NCI-H526 (cell line): Measurements from ENCODE around the gene MYEOV.

Experiments used
- DNase-seq, 2 experiments: peaks; one replicate each; lab custom pipeline; 2025; lab: John Stamatoyannopoulos, UW

Gene MYEOV

DNA sequence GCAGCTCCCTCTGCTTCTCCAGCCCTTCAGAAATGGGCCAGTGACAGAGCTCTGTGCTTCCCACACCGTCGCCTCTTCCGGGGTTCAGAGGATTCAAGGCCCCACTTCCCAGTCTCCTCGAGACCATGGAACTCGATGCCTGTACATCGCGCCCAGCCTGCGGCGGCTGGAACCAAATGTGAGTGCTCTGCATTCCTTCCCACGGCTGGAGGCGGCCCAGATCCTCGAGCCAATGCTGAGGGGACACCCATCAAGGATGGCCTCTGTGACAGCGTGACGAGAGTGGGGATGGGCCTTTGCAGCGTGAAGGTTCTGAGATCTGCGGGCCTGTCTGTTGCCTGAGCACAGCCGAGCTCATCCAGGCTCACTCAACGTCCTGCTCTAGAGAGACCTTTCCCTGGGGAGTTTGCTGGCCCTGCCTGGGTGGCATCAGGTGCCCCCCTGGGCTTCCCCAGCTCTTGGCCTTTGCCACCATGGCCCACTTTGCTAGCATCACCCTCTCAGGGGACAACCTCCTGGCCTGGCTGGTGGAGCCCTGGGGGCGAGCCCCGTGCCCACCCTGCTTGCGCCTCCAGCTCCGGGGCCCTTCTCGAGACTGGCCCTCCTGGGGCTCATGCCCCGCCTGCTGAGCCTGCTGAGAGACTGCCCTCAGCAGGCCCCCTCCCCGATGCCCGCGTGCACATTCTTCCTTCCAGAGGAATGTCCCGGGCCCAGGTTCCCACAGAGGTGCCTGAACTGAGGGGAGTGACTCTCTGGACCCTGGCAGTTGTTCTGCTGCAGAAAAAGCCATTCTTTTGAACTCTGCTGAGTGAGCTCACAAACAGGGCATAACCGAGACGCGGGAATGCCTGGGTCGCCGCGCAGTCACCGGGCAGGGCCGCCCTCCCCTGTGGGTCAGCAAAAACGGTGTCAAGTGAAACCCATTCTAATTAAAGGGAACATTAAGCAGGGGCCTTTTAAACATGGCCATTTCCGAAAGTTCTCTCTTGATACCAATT, 7.3 kb upstream of the MYEOV start:
- DNase-seq: peak in 1 of 2 experiments; percentile 53

GRCh38 chr11:69287968-69288882, 5.7 kb upstream of the MYEOV start:
- DNase-seq: peak; percentile 99

- peak in 1 of 2 experiments; percentile 79 for DNase-seq
Observed at GRCh38 chr11:69288883-69289242, 5.1 kb upstream of the MYEOV start.

- DNase-seq: no peak
Observed at GRCh38 chr11:69290806-69291205, 3.1 kb upstream of the MYEOV start.

GRCh38 chr11:69291459-69292110, 2.4 kb upstream of the MYEOV start:
- no peak for DNase-seq

GRCh38 chr11:69292221-69292648, 1.7 kb upstream of the MYEOV start:
- peak in 1 of 2 experiments; percentile 43 for DNase-seq

GRCh38 chr11:69293087-69293486, 868 bp upstream of the MYEOV start:
- DNase-seq: peak in 1 of 2 experiments; percentile 18

- DNase-seq: no peak
Observed at GRCh38 chr11:69294571-69295078, 670 bp downstream of the MYEOV start.

DNA sequence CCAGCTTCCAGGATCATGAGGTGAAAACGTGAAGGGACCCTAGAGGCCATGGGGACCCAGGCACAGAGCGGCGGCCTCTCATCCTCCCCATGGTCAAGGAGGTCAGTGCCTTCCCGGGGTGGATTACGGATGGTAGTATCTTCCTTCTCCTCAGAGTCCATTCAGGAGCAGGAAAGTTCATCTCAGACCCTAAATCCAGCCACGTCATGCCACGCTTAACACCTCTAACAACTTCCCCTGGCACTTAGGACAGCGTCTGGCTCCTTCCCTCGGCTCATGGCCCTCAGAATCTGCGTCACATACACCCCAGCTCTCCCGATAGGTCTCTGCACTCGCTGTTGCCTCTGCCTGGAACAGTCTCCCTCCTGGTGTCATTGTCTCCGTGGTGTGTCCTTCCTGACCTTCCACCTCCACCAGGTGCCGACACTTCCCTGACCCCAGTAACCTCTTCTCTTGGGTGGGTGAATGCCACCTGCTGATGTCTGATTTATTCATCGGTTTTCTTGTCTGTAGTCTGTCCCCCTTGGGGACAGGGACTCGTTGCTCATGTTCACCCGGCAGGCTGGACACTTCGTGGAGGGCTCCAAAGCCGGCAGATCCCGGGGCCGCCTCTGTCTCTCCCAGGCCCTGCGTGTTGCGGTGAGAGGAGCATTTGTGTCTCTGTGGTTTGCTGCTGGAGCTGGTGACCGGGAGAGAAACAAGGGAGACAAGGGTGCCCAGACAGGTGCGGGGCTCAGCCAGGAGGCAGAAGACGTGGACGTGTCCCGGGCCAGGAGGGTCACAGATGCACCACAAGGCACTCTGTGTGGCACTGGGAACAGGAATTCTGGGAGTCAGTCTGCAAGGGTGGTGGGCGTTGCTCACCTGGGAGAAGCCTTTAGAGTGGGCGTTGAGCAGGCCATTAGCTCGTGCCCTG, 1.4 kb downstream of the MYEOV start:
- DNase-seq: no peak

- peak in 1 of 2 experiments; percentile 29 for DNase-seq
Observed at GRCh38 chr11:69295995-69296889, 2.3 kb downstream of the MYEOV start.

- DNase-seq: peak in 1 of 2 experiments; percentile 83
Observed at GRCh38 chr11:69296890-69297786, 3.2 kb downstream of the MYEOV start.

GRCh38 chr11:69297787-69298266, 3.9 kb downstream of the MYEOV start:
- DNase-seq: no peak

DNA sequence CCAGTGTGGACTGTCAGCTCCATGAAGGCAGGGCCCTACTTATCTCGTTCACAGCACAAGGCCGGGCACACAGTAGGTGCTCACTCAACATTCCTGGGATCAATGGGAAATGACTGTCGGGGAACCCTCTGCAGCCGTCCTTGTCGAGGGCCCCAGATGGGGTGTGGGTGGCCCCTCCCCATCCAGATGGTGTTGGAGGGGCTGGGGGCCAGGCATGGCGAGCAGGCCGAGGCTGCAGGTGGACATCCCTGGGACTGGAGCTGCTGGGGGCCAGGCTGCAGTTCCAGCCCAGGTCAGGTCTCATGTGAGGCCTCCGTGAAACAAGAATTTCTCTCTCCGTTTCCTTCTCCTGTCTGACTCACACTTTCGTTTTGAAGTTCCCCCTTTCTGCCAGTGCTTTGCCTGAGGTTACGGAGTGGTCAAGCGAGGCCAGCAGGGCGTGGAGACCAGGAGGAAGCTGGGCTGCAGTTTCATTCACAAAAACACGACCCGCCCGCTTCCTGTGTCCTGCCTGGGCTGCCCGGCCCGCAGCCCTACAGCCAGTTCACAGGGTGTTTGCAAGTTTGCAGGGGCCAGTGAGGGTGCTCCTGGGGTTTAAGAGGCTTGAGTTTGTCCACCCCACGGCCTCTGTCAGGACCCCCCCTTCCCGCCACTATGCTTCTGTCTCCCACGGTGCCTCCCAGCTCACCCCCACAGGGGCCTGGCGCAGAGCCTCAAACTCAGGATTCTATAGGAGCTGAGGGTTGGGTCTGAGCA, 4.5 kb downstream of the MYEOV start:
- no peak for DNase-seq

DNA sequence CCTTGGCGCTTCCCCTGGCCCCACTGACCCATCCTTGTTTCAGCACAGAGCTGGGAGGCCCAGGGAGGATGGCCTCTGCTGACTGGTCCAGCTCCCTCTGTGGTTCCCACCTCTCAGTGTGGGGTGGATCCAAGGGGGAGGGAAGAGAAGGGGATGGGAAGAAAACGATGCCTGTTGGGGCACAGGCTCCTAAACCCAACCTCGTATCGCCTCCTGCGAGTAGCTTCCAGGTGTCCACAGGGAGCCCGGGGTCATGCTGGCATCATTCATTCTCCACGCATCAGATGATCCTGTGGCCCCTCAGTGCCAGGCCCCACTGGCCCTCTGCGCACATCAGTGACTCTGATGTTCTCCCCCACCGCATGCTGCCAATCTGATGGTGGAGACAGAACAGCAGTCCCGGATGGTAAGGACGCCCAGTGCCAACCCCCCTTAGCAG, 5.1 kb downstream of the MYEOV start:
- DNase-seq: no peak

- DNase-seq: no peak
Observed at GRCh38 chr11:69299572-69299971, 5.6 kb downstream of the MYEOV start.

GRCh38 chr11:69300120-69301060, 6.4 kb downstream of the MYEOV start:
- DNase-seq: no peak
